Measurements from ENCODE around the gene SCRN3.

SCRN3 gene

DNA sequence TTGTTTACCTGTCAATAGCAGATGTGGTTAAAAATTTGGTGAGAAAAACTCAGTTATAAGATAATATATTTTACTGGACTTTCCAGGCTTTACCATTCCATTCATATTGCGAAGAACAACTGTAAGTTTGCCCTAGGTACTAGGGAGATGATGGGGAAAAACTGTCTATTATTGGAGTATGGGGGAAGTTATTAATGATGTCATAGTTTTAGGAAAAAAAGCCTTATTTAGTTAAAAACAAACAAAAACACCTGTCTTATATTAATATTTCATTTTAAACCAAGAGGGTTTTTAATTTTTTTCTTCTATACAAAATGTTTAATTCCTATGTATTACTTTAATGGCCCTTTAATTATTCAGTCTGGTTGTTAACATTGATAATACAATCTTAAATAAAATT lies 42.5 kb upstream of the SCRN3 start:
- TF ChIP-seq, protein P1, sequence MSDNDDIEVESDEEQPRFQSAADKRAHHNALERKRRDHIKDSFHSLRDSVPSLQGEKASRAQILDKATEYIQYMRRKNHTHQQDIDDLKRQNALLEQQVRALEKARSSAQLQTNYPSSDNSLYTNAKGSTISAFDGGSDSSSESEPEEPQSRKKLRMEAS (IDR thresholded peaks at IDR 0.05), result no peak
- TF ChIP-seq, protein P2, sequence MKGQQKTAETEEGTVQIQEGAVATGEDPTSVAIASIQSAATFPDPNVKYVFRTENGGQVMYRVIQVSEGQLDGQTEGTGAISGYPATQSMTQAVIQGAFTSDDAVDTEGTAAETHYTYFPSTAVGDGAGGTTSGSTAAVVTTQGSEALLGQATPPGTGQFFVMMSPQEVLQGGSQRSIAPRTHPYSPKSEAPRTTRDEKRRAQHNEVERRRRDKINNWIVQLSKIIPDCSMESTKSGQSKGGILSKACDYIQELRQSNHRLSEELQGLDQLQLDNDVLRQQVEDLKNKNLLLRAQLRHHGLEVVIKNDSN (IDR thresholded peaks at IDR 0.05), result no peak
- no peak for TF ChIP-seq CEBPB (IDR thresholded peaks at IDR 0.05)
- TF ChIP-seq EP300 (IDR thresholded peaks at IDR 0.05; ENCODE audit: borderline replicate concordance), result no peak
- TF ChIP-seq, protein P3, sequence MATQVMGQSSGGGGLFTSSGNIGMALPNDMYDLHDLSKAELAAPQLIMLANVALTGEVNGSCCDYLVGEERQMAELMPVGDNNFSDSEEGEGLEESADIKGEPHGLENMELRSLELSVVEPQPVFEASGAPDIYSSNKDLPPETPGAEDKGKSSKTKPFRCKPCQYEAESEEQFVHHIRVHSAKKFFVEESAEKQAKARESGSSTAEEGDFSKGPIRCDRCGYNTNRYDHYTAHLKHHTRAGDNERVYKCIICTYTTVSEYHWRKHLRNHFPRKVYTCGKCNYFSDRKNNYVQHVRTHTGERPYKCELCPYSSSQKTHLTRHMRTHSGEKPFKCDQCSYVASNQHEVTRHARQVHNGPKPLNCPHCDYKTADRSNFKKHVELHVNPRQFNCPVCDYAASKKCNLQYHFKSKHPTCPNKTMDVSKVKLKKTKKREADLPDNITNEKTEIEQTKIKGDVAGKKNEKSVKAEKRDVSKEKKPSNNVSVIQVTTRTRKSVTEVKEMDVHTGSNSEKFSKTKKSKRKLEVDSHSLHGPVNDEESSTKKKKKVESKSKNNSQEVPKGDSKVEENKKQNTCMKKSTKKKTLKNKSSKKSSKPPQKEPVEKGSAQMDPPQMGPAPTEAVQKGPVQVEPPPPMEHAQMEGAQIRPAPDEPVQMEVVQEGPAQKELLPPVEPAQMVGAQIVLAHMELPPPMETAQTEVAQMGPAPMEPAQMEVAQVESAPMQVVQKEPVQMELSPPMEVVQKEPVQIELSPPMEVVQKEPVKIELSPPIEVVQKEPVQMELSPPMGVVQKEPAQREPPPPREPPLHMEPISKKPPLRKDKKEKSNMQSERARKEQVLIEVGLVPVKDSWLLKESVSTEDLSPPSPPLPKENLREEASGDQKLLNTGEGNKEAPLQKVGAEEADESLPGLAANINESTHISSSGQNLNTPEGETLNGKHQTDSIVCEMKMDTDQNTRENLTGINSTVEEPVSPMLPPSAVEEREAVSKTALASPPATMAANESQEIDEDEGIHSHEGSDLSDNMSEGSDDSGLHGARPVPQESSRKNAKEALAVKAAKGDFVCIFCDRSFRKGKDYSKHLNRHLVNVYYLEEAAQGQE (IDR thresholded peaks at IDR 0.05; ENCODE audit: low read depth), result no peak
- no peak for TF ChIP-seq TEAD4 (IDR thresholded peaks at IDR 0.05)
- no peak for TF ChIP-seq CREB1 (IDR thresholded peaks at IDR 0.05; ENCODE audit: low read depth)
- TF ChIP-seq TAF1 (IDR thresholded peaks at IDR 0.05; ENCODE audit: low read depth), result no peak
- no peak for TF ChIP-seq NFIC (IDR thresholded peaks at IDR 0.05)
- no peak for TF ChIP-seq RAD21 (IDR thresholded peaks at IDR 0.05; ENCODE audit: low read depth)
- no peak for TF ChIP-seq YY1 (IDR thresholded peaks at IDR 0.05; ENCODE audit: low read depth)
- no peak for TF ChIP-seq TCF12 (IDR thresholded peaks at IDR 0.05; ENCODE audit: low read depth)

DNA sequence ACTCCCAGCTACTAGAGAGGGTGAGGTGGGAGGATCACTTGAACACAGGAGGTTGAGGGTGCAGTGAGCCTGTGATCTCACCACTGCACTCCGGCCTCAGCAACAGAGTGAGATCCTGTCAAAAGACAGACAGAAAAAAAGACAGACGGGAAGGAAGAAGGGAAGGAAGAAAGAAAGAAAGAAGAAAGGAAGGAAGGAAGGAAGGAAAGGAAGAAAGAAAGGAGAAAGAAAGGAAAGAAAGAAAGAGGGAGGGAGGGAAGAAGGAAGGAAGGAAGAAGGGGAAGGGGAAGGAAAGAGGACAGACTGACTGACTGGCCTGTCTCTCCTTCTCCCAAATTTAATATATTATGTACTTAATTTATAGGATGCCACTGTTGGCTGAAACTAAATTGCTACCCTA lies 39.2 kb upstream of the SCRN3 start:
- no peak for TF ChIP-seq TEAD4 (IDR thresholded peaks at IDR 0.05)
- TF ChIP-seq RAD21 (IDR thresholded peaks at IDR 0.05; ENCODE audit: low read depth), result no peak
- no peak for TF ChIP-seq TAF1 (IDR thresholded peaks at IDR 0.05; ENCODE audit: low read depth)
- no peak for TF ChIP-seq YY1 (IDR thresholded peaks at IDR 0.05; ENCODE audit: low read depth)

DNA sequence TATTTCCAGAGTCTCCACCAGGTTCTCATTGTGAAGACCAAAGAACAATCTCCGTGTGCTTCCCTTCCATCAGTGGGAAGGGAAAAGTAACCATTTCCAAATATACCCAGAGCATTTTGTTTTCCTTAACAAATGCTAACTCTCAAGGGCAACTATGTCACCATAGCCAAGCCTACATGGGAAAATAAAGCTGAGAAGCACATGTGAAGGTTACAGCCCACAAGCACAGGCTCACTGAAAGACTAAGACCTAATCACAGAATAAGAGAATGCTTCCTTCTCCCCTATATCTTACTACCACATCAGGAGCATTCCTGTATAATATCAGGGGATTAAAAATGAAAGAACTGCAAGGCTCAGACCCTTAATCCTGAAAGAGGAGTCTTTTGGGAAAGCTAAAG lies 32.6 kb upstream of the SCRN3 start:
- no peak for TF ChIP-seq YY1 (IDR thresholded peaks at IDR 0.05; ENCODE audit: low read depth)

DNA sequence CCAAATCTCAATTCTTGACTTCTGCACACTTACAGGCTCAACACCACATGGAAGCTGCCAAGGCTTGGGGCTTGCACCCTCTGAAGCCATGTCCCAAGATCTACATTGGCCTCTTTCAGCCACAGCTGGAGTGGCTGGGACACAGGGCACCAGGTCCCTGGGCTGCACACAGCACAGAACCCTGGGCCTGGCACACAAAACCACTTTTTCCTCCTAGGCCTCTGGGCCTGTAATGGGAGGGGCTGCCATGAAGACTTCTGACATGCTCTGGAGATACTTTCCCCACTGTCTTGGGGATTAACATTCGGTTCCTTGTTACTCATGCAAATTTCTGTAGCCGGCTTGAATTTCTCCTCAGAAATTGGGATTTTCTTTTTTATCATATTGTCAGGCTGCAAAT lies 30.9 kb upstream of the SCRN3 start:
- no peak for TF ChIP-seq CREB1 (IDR thresholded peaks at IDR 0.05; ENCODE audit: low read depth)
- no peak for TF ChIP-seq NFIC (IDR thresholded peaks at IDR 0.05)
- TF ChIP-seq TEAD4 (IDR thresholded peaks at IDR 0.05), result no peak
- TF ChIP-seq TAF1 (IDR thresholded peaks at IDR 0.05; ENCODE audit: low read depth), result no peak
- TF ChIP-seq YY1 (IDR thresholded peaks at IDR 0.05; ENCODE audit: low read depth), result no peak
- TF ChIP-seq EGR1 (IDR thresholded peaks at IDR 0.05), result no peak
- TF ChIP-seq, protein P2 (IDR thresholded peaks at IDR 0.05), result no peak

DNA sequence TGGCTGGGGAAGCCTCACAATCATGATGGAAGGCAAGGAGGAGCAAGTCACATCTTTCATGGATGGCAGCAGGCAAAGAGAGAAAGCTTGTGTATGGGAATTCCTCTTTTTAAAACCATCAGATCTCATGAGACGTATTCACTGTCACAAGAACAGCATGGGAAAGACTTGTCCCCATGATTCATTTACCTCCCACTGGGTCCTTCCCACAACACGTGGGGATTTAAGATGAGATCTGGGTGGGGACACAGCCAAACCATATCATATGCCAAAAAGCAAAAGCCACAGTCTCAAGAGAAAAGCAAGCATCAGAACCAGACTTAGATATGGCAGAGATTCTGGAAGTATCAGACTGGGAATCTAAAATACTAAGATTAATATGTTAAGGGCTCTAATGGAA lies 30.0 kb upstream of the SCRN3 start:
- TF ChIP-seq, protein P3 (IDR thresholded peaks at IDR 0.05; ENCODE audit: low read depth), result no peak
- TF ChIP-seq, protein P2 (IDR thresholded peaks at IDR 0.05), result no peak
- TF ChIP-seq EGR1 (IDR thresholded peaks at IDR 0.05) (no peak), TCF12 (IDR thresholded peaks at IDR 0.05; ENCODE audit: low read depth) (no peak), YY1 (IDR thresholded peaks at IDR 0.05; ENCODE audit: low read depth) (no peak), CREB1 (IDR thresholded peaks at IDR 0.05; ENCODE audit: low read depth) (no peak), EP300 (IDR thresholded peaks at IDR 0.05; ENCODE audit: borderline replicate concordance) (no peak), TEAD4 (IDR thresholded peaks at IDR 0.05) (no peak), TAF1 (IDR thresholded peaks at IDR 0.05; ENCODE audit: low read depth) (no peak), NFIC (IDR thresholded peaks at IDR 0.05) (no peak), CEBPB (IDR thresholded peaks at IDR 0.05) (no peak), RAD21 (IDR thresholded peaks at IDR 0.05; ENCODE audit: low read depth) (no peak)

DNA sequence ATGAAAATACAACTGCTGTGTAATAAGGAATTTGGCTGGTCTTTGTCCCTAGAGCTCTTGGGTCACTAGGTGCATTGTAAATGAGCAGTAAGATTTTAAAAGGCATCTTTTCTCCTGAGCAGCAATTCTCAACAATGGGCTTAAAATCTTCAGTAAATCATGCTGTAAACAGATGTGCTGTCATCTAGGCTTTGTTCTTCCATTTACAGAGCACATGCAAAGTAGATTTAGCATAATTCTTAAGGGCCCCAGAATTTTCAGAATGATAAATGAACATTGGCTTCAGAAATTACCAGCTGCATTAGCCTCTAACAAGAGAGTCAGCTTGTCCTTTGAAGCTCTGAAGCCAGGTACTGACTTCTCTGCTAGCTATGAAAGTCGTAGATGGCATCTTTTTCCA lies 26.8 kb upstream of the SCRN3 start:
- TF ChIP-seq NFIC (IDR thresholded peaks at IDR 0.05) (no peak), EP300 (IDR thresholded peaks at IDR 0.05; ENCODE audit: borderline replicate concordance) (no peak), RAD21 (IDR thresholded peaks at IDR 0.05; ENCODE audit: low read depth) (no peak)
- TF ChIP-seq, protein P3 (IDR thresholded peaks at IDR 0.05; ENCODE audit: low read depth), result no peak
